ENCODE measurements around the gene STEAP2. TPM values are rescaled to one million over a fixed set of nuclear protein-coding genes. Genes with fewer than 3 reads are reported as not detected.

STEAP2 gene
- total RNA-seq, 4 donors from 2014 or later = 0.20 to 3.5 (median 1.2) TPM

DNA sequence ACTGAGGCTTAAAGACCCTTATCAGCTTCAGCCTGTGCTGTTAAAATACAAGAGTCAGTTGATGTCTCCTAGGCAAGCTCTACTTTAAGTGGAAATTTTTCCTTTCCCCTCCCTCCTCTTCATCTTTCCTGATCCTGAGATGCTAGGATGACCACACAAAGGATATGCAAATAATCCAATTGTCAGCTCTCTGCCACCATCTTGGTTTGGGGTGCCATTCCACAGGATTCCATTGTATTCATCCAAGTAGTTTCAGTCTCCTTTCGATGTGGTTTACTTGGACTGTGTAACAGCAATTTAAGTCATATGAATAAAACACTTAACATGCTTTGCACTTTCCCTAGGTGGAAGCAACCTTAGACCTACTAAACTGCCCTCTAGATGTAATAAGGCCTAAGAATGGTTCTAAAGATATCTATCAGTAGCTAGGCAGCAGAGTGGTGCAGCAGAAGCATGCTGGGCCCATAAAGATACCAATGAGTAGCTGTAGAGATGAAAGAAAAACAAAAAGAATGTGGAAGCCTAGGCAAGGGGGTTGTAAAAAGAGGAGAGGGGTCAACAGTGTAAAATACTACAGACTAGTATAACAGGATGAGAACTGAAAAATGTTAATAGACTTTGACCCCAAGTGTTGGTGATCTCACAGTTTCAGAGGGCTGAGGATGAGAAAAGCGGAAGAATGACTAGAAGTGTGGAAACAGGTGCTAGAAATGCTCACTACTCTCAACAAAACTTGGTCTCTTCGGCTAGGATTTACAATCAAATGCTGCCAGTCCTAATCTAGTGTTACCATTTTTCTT is 31.0 kb downstream of the STEAP2 start:
- ATAC-seq (no peak), DNase-seq (no peak)
- no peak overlapping the region for H3K4me3 ChIP-seq
- intact Hi-C loops (cut with DNase I; ENCODE audit: low total_unique reads) = no loop called here
- no peak overlapping the region for H3K27ac ChIP-seq
- H3K4me1 ChIP-seq = peaks cover 6 to 19% of the 10 kb centered on the region in 2 donors
- H3K36me3 ChIP-seq = no peaks in the 10 kb centered on the region
- no peaks in the 10 kb centered on the region for H3K27me3 ChIP-seq
- in situ Hi-C loops (cut with MboI; ENCODE audit: low sequenced_read_pairs in 4 of 4) = loop anchor here in 1 of 4 donors (10.0 kb wide), 1 partner anchor 162 kb away; the partner anchor contains the start of gene CLDN12
- no peak for TF ChIP-seq POLR2A (IDR thresholded peaks at IDR 0.05)
- TF ChIP-seq CTCF (IDR thresholded peaks at IDR 0.05 in 4 of 5, conservative IDR thresholded peaks at IDR 0.05 in 1 of 5) = no peak
- no peaks in the 10 kb centered on the region for H3K9me3 ChIP-seq

GRCh38 chr7:90243556-90243955 is 32.0 kb downstream of the STEAP2 start:
- Histone ChIP-seq H3K4me3 (no peak overlapping the region), H3K27me3 (no peaks in the 10 kb centered on the region), H3K27ac (no peak overlapping the region), H3K4me1 (peaks cover 6 to 19% of the 10 kb centered on the region in 2 donors), H3K9me3 (no peaks in the 10 kb centered on the region), H3K36me3 (no peaks in the 10 kb centered on the region)
- intact Hi-C loops (cut with DNase I; ENCODE audit: low total_unique reads) (no loop called here), in situ Hi-C loops (cut with MboI; ENCODE audit: low sequenced_read_pairs in 4 of 4) (loop anchor here in 1 of 4 donors (10.0 kb wide), 1 partner anchor 161 kb away; the partner anchor contains the start of gene CLDN12)
- no peak for ATAC-seq
- no peak for DNase-seq
- TF ChIP-seq CTCF (IDR thresholded peaks at IDR 0.05 in 4 of 5, conservative IDR thresholded peaks at IDR 0.05 in 1 of 5) (no peak), POLR2A (IDR thresholded peaks at IDR 0.05) (no peak)

DNA sequence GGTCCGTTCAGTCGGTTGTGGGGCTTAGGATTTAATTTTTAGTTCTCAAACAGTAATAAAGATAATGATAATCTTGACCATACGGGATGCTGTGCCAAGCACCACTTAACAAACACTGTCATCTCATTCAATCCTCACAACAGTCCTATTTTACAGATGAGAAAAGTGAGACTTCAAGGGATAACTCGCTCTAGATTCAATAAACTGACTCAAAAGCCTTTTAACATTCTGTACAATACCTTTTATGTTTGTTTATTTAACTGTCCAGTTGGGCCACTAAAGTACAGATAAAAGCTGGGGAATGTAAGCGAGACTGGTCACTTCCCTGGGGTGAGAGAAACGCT is 33.0 kb downstream of the STEAP2 start:
- H3K27ac ChIP-seq = no peak overlapping the region

More for the DNA sequence above, 33.0 kb downstream of the STEAP2 start:
- TF ChIP-seq POLR2A (IDR thresholded peaks at IDR 0.05) = no peak
- TF ChIP-seq CTCF (IDR thresholded peaks at IDR 0.05 in 4 of 5, conservative IDR thresholded peaks at IDR 0.05 in 1 of 5) = no peak
- no peaks in the 10 kb centered on the region for H3K36me3 ChIP-seq
- no peaks in the 10 kb centered on the region for H3K27me3 ChIP-seq
- intact Hi-C loops (cut with DNase I; ENCODE audit: low total_unique reads) = no loop called here
- peak overlapping the region; percentile 81 to 97 (median 92) for H3K4me3 ChIP-seq
- ATAC-seq = no peak
- no peaks in the 10 kb centered on the region for H3K9me3 ChIP-seq
- H3K4me1 ChIP-seq = peaks cover 6 to 19% of the 10 kb centered on the region in 2 donors
- DNase-seq = no peak
- in situ Hi-C loops (cut with MboI; ENCODE audit: low sequenced_read_pairs in 4 of 4) = loop anchor here in 1 of 4 donors (10.0 kb wide), 1 partner anchor 160 kb away; the partner anchor contains the start of gene CLDN12
